ENCODE results near the gene SAMM50.

DNA sequence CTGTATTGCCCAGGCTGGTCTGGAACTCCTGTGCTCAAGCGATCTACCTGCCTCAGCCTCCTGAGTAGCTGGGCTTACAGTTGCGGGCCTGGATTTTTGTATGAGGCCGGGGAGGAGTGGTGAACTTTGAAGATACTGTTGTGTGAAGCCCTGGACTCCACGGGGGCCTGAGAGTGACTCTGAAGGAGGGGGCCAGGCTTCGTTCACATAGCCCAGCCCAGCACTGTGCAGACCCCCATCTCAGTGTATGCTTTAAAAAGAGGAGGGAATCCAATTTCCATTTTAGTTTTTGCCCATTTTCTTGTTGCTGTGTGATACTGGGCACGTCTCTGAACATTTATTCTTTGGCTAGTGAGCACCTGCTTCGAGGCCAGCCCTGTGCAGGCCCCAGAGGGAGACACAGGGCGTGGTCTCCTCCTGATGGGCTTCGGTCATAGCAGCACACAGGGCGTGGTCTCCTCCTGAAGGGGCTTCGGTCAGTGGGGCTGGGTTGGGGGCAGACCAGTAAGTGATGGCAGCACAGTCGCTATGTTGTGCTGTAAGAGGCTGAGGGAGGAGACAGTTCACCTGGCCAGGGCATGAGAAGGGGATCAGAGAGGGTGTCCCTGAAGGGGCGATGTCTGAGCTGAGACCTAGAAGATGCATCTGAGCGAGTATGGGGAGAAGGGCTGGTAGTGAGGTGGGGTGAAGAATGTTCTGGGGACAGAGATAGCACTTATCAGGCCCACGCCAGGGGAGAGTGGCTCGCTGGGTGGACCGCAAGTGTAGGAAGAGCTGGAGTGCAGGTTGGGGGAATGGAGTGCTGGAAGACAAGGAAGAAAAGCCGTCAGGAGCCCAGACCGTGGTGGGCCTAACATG is 14.0 kb downstream of the SAMM50 start:
- TF ChIP-seq, protein P1, sequence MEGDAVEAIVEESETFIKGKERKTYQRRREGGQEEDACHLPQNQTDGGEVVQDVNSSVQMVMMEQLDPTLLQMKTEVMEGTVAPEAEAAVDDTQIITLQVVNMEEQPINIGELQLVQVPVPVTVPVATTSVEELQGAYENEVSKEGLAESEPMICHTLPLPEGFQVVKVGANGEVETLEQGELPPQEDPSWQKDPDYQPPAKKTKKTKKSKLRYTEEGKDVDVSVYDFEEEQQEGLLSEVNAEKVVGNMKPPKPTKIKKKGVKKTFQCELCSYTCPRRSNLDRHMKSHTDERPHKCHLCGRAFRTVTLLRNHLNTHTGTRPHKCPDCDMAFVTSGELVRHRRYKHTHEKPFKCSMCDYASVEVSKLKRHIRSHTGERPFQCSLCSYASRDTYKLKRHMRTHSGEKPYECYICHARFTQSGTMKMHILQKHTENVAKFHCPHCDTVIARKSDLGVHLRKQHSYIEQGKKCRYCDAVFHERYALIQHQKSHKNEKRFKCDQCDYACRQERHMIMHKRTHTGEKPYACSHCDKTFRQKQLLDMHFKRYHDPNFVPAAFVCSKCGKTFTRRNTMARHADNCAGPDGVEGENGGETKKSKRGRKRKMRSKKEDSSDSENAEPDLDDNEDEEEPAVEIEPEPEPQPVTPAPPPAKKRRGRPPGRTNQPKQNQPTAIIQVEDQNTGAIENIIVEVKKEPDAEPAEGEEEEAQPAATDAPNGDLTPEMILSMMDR (IDR thresholded peaks at IDR 0.05 in 2 of 3, conservative IDR thresholded peaks at IDR 0.05 in 1 of 3; ENCODE audit: borderline replicate concordance in 1 of 3, insufficient read depth in 1 of 3, low read depth in 2 of 3, low read length in 2 of 3): no peak
- TF ChIP-seq MAX (IDR thresholded peaks at IDR 0.05) (no peak), EZH2 (IDR thresholded peaks at IDR 0.05) (no peak), SP1 (IDR thresholded peaks at IDR 0.05; ENCODE audit: low read depth) (no peak), POLR2AphosphoS5 (IDR thresholded peaks at IDR 0.05; ENCODE audit: low read depth, low read length) (no peak), REST (IDR thresholded peaks at IDR 0.05; ENCODE audit: low read depth) (no peak), SRF (IDR thresholded peaks at IDR 0.05; ENCODE audit: low read depth) (no peak), SIN3A (IDR thresholded peaks at IDR 0.05; ENCODE audit: low read depth) (no peak)
